HEK293T (cell line): Measurements from ENCODE around the gene SERPINE2.

ENCODE experiments used
- ARNT ChIP-seq: fragments of 450-650 bp; IDR thresholded peaks from 2 replicates; pipeline ENCODE4 v1.6.1; 2017; ENCODE audit warnings: mild to moderate bottlenecking
- FOXA1 ChIP-seq: fragments of 450-650 bp; IDR thresholded peaks from 2 replicates; pipeline ENCODE4 v1.6.1; 2016; ENCODE audit warnings: mild to moderate bottlenecking
- FOXK2 ChIP-seq: fragments of 450-650 bp; IDR thresholded peaks from 2 replicates; pipeline ENCODE4 v1.6.1; 2016; ENCODE audit warnings: mild to moderate bottlenecking
- TARDBP ChIP-seq: fragments of 450-650 bp; IDR thresholded peaks from 2 replicates; pipeline ENCODE4 v1.6.1; 2016
- TF ChIP-seq, protein P1 (sequence below): fragments of 450-650 bp; IDR thresholded peaks from 2 replicates; pipeline ENCODE4 v1.6.1; 2016

DNA sequence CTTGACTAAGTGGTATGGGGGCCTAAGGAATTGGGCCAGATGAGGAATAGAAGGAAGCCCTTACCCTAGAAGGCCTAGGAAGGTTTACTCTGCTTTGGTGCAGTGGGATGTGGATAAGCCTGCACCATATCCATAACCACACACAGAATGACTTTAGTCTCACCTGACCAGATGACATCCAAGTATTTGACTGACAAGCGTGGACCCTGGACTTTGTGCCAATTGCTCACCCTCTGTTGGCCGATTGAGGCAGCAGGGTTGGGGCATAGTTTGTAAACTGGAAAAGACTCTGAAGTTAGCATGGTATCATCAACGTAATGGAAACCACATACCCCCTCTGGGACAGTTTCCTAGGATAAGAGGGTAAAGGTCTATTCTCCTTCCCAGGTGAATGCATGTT lies 36.5 kb upstream of the SERPINE2 start:
- TF ChIP-seq TARDBP (no peak), FOXA1 (no peak), FOXK2 (no peak), ARNT (no peak)
- TF ChIP-seq, protein P1, sequence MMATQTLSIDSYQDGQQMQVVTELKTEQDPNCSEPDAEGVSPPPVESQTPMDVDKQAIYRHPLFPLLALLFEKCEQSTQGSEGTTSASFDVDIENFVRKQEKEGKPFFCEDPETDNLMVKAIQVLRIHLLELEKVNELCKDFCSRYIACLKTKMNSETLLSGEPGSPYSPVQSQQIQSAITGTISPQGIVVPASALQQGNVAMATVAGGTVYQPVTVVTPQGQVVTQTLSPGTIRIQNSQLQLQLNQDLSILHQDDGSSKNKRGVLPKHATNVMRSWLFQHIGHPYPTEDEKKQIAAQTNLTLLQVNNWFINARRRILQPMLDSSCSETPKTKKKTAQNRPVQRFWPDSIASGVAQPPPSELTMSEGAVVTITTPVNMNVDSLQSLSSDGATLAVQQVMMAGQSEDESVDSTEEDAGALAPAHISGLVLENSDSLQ: no peak
